IMR-90 (cell line): ENCODE measurements around the gene THAP5. TPM values are rescaled to one million over a fixed set of nuclear protein-coding genes. Genes with fewer than 3 reads are reported as not detected.

Experiments used
- ATAC-seq: fragments of 200-7000 bp; cut with Tn5 transposase; 2 replicates; pipeline ENCODE4 v1.9.1; 2020; ENCODE audit warnings: low read depth, mild to moderate bottlenecking, moderate library complexity
- BruUV-seq: library from RNA; stranded (reverse); fragments of 400-500 nt; replicated peaks from 2 replicates; lab custom pipeline; 2021; lab: Mats Ljungman, UMichigan
- CTCF ChIA-PET: fragments of 300-600 bp; formaldehyde crosslinking; extraction: SDS; loops from one replicate; lab custom pipeline; 2021; ENCODE audit warnings: antibody characterized with exemption; lab: Yijun Ruan, JAX
- POLR2A ChIA-PET: fragments of 300-600 bp; sonication (Branson Sonifier 250); formaldehyde crosslinking; loops from one replicate; lab custom pipeline; 2022; ENCODE audit warnings: antibody characterized with exemption; ENCODE audit not compliant: unreplicated experiment; lab: Charles Lee
- DNase-seq: peaks from one replicate; pipeline ENCODE4 v3.0.0; 2013
- H2AFZ ChIP-seq: replicated peaks from 2 replicates; pipeline ENCODE3; 2013; ENCODE audit warnings: low read length, mild to moderate bottlenecking; ENCODE audit not compliant: poor library complexity
- H2AK5ac ChIP-seq: 2 replicates; pipeline ENCODE4 v1.6.1; 2013; ENCODE audit warnings: low read depth, low read length, inconsistent platforms
- H2AK9ac ChIP-seq: replicated peaks from 2 replicates; pipeline ENCODE3; 2013; ENCODE audit warnings: mild to moderate bottlenecking, low read depth, low read length, moderate library complexity; ENCODE audit not compliant: poor library complexity
- H2BK120ac ChIP-seq: 2 replicates; pipeline ENCODE4 v1.6.1; 2013; ENCODE audit warnings: low read depth, low read length, inconsistent platforms
- H2BK15ac ChIP-seq: 3 replicates; pipeline ENCODE4 v1.6.1; 2013; ENCODE audit warnings: low read depth, low read length, inconsistent platforms
- H2BK20ac ChIP-seq: 2 replicates; pipeline ENCODE4 v1.6.1; 2013; ENCODE audit warnings: low read depth, mild to moderate bottlenecking, inconsistent platforms, low read length, moderate library complexity
- H2BK5ac ChIP-seq: 2 replicates; pipeline ENCODE4 v1.6.1; 2013; ENCODE audit warnings: mild to moderate bottlenecking, low read depth, low read length, inconsistent platforms; ENCODE audit not compliant: poor library complexity, severe bottlenecking
- H3K14ac ChIP-seq: replicated peaks from 2 replicates; pipeline ENCODE4 v1.6.1; 2013; ENCODE audit warnings: low read depth, low read length, inconsistent platforms
- H3K18ac ChIP-seq: 2 replicates; pipeline ENCODE4 v1.6.1; 2013; ENCODE audit warnings: low read depth, low read length, control low read depth
- H3K23ac ChIP-seq: 2 replicates; pipeline ENCODE4 v1.6.1; 2013; ENCODE audit warnings: low read depth, low read length, inconsistent platforms
- H3K27ac ChIP-seq: 2 replicates; pipeline ENCODE4 v1.5.1; 2013; ENCODE audit warnings: mild to moderate bottlenecking, control low read depth, low read length; ENCODE audit not compliant: insufficient read depth
- H3K27me3 ChIP-seq: 2 replicates; pipeline ENCODE4 v1.6.1; 2013; ENCODE audit warnings: low read length; ENCODE audit not compliant: control insufficient read depth, insufficient read depth
- H3K36me3 ChIP-seq: 2 replicates; pipeline ENCODE4 v1.6.1; 2013; ENCODE audit warnings: low read length, mixed read lengths; ENCODE audit not compliant: control insufficient read depth, insufficient read depth
- H3K4ac ChIP-seq: 2 replicates; pipeline ENCODE4 v1.6.1; 2013; ENCODE audit warnings: low read depth, low read length, inconsistent platforms
- H3K4me1 ChIP-seq: 2 replicates; pipeline ENCODE4 v1.6.1; 2013; ENCODE audit warnings: low read length, mixed read lengths; ENCODE audit not compliant: control insufficient read depth, insufficient read depth
- H3K4me2 ChIP-seq: 2 replicates; pipeline ENCODE4 v1.6.1; 2013; ENCODE audit warnings: low read depth, mild to moderate bottlenecking, control low read depth, low read length, moderate library complexity
- H3K4me3 ChIP-seq: 2 replicates; pipeline ENCODE4 v1.5.1; 2013; ENCODE audit warnings: low read depth, mild to moderate bottlenecking, control low read depth, low read length, moderate library complexity; ENCODE audit not compliant: insufficient read depth
- H3K56ac ChIP-seq: 2 replicates; pipeline ENCODE4 v1.6.1; 2013; ENCODE audit warnings: low read length, inconsistent platforms; ENCODE audit not compliant: insufficient read depth; ENCODE audit errors: extremely low read depth
- H3K79me1 ChIP-seq, 2 experiments: 2 replicates each; pipeline ENCODE4 v1.6.1; 2013; ENCODE audit warnings: low read length in 2 of 2, inconsistent platforms in 1 of 2, low read depth in 1 of 2
- H3K9ac ChIP-seq: 2 replicates; pipeline ENCODE4 v1.6.1; 2013; ENCODE audit warnings: low read depth, low read length, control low read depth
- H3K9me1 ChIP-seq: 2 replicates; pipeline ENCODE4 v1.6.1; 2013; ENCODE audit warnings: low read length, inconsistent platforms; ENCODE audit not compliant: insufficient read depth
- H3K9me3 ChIP-seq: 2 replicates; pipeline ENCODE4 v1.6.1; 2013; ENCODE audit warnings: low read length; ENCODE audit not compliant: control insufficient read depth, insufficient read depth
- H4K20me1 ChIP-seq: 2 replicates; pipeline ENCODE4 v1.6.1; 2013; ENCODE audit warnings: low read length, inconsistent platforms; ENCODE audit not compliant: insufficient read depth
- H4K5ac ChIP-seq: 2 replicates; pipeline ENCODE4 v1.6.1; 2013; ENCODE audit warnings: mild to moderate bottlenecking, low read depth, low read length, control low read depth
- H4K8ac ChIP-seq, 2 experiments: 2 replicates each; pipeline ENCODE4 v1.6.1; 2013; ENCODE audit warnings: low read depth in 2 of 2, low read length in 2 of 2, control low read depth in 1 of 2, inconsistent platforms in 1 of 2
- H4K91ac ChIP-seq: 2 replicates; pipeline ENCODE4 v1.6.1; 2013; ENCODE audit warnings: low read depth, low read length, inconsistent platforms; ENCODE audit not compliant: insufficient read depth
- BHLHE40 ChIP-seq: fragments of 150-350 bp; IDR thresholded peaks from 2 replicates; pipeline ENCODE4 v1.6.1; 2016; ENCODE audit warnings: mild to moderate bottlenecking, low read depth, low read length
- CEBPB ChIP-seq: IDR thresholded peaks from 2 replicates; pipeline ENCODE4 v1.6.1; 2012; ENCODE audit warnings: low read depth, low read length, improper control_type of control experiment
- CHD1 ChIP-seq: IDR thresholded peaks from 2 replicates; pipeline ENCODE4 v1.6.1; 2012; ENCODE audit warnings: low read depth, low read length, improper control_type of control experiment
- MAFK ChIP-seq: IDR thresholded peaks from 2 replicates; pipeline ENCODE4 v1.6.1; 2012; ENCODE audit warnings: low read depth, low read length, improper control_type of control experiment
- MAZ ChIP-seq: IDR thresholded peaks from 2 replicates; pipeline ENCODE4 v1.6.1; 2012; ENCODE audit warnings: low read depth, mild to moderate bottlenecking, low read length, improper control_type of control experiment, moderate library complexity, borderline replicate concordance
- MXI1 ChIP-seq: IDR thresholded peaks from 2 replicates; pipeline ENCODE4 v1.6.1; 2012; ENCODE audit warnings: low read depth, mild to moderate bottlenecking, low read length, moderate library complexity, borderline replicate concordance
- NFE2L2 ChIP-seq: fragments of 150-350 bp; IDR thresholded peaks from 2 replicates; pipeline ENCODE4 v1.6.1; 2016; ENCODE audit warnings: low read depth, mild to moderate bottlenecking, low read length
- POLR2A ChIP-seq: IDR thresholded peaks from 2 replicates; pipeline ENCODE4 v1.6.1; 2012; ENCODE audit warnings: mild to moderate bottlenecking, low read depth, low read length
- RAD21 ChIP-seq: IDR thresholded peaks from 2 replicates; pipeline ENCODE4 v1.6.1; 2012; ENCODE audit warnings: low read length, improper control_type of control experiment
- RCOR1 ChIP-seq: IDR thresholded peaks from 2 replicates; pipeline ENCODE4 v1.6.1; 2012; ENCODE audit warnings: mild to moderate bottlenecking, low read length, improper control_type of control experiment; ENCODE audit not compliant: insufficient replicate concordance
- RFX5 ChIP-seq: IDR thresholded peaks from 2 replicates; pipeline ENCODE4 v1.8.0; 2012; ENCODE audit warnings: low read depth, mild to moderate bottlenecking, low read length, moderate library complexity
- WGBS, 2 experiments: methylation state at CpG; one replicate each; pipeline versions ENCODE4 v1.1.5 to v1.1.7; 2013; ENCODE audit warnings: missing lambda C conversion rate in 2 of 2; ENCODE audit not compliant: insufficient read length in 1 of 2; ENCODE audit errors: extremely low coverage in 2 of 2; 5-methylcytosine and 5-hydroxymethylcytosine counted together
- dilution Hi-C: fragments of 300-500 bp; cut with HindIII; formaldehyde crosslinking; loops from one replicate; pipeline ENCODE4 v1.14.3; 2018; ENCODE audit warnings: low sequenced_read_pairs; ENCODE audit not compliant: unreplicated experiment
- in situ Hi-C: fragments of 300-500 bp; cut with MboI; formaldehyde crosslinking; loops from 3 replicates; pipeline ENCODE4 v1.14.3; 2019; ENCODE audit warnings: low sequenced_read_pairs, inconsistent platforms, mixed read lengths
- intact Hi-C: fragments of 100-400 bp; cut with micrococcal nuclease; formaldehyde crosslinking; loops from 2 replicates; pipeline ENCODE4 v1.10.0; 2022
- polyA plus RNA-seq, 3 experiments: library from polyadenylated mRNA; depleted of rRNA; stranded (reverse); fragments of >200 nt; gene quantifications; 2 replicates each; pipeline ENCODE4 v1.2.3, GENCODE V29; 2012; ENCODE audit warnings: low replicate concordance in 1 of 3
- total RNA-seq: library from RNA; depleted of rRNA; stranded (reverse); fragments of >200 nt; gene quantifications from 2 replicates; pipeline ENCODE4 v1.2.3, GENCODE V29; 2012
- TF ChIP-seq, protein P1 (sequence below): fragments of 150-350 bp; IDR thresholded peaks from 2 replicates; pipeline ENCODE4 v1.6.1; 2017; ENCODE audit warnings: mild to moderate bottlenecking, antibody characterized with exemption, low read length, low read depth
- TF ChIP-seq, protein P2 (sequence below): conservative IDR thresholded peaks from 2 replicates; pipeline ENCODE4 v1.5.1; 2012; ENCODE audit warnings: mild to moderate bottlenecking, low read depth, low read length, improper control_type of control experiment
- TF ChIP-seq, protein P3 (sequence below): fragments of 150-350 bp; IDR thresholded peaks from 2 replicates; pipeline ENCODE4 v1.6.1; 2016; ENCODE audit warnings: low read depth, mild to moderate bottlenecking, low read length, moderate library complexity, borderline replicate concordance

Gene THAP5
- total and polyA plus RNA-seq, 2 of the 4 experiments (the other 2 are of a cell fraction): 6.7 to 23.7 TPM

DNA sequence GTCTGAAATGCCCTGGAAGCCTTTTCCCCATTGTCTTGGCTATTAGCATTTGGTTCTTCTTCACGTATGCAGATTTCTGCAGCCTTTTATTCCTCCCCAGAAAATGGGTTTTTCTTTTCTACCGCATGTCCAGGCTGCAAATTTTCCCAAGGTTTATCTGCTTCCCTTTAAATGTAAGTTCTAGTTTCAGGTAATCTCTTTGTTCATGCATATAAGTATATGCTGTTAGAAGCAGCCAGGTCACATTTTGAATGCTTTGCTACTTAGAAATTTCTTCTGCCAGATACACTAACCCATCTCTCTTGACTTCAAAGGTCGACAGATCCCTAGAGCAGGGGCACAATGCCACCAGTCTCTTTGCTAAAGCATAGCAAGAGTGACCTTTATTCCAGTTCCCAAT, 12.3 kb downstream of the THAP5 start:
- no peak for DNase-seq
- H3K18ac ChIP-seq: no peak overlapping the region
- H2BK120ac ChIP-seq: no peak overlapping the region
- no peaks in the 10 kb centered on the region for H3K36me3 ChIP-seq
- no peak overlapping the region for H4K91ac ChIP-seq
- H4K20me1 ChIP-seq: no peaks in the 10 kb centered on the region
- H2BK20ac ChIP-seq: no peak overlapping the region
- H3K4me2 ChIP-seq: no peak overlapping the region
- no peak overlapping the region for H2AFZ ChIP-seq
- H3K79me1 ChIP-seq: peaks cover 6 to 13% of the 10 kb centered on the region in 2 experiments
- H4K5ac ChIP-seq: no peak overlapping the region
- H3K4me3 ChIP-seq: no peak overlapping the region
- no peak overlapping the region for H2BK15ac ChIP-seq
- no peak overlapping the region for H3K4ac ChIP-seq
- dilution Hi-C loops: no loop called here
- H3K56ac ChIP-seq: no peak overlapping the region
- H3K14ac ChIP-seq: no peak overlapping the region
- H2AK9ac ChIP-seq: no peak overlapping the region
- no peak for ATAC-seq
- WGBS, 2 experiments: 80% methylated on average over 1 of the region's 3 CpGs; no CpG with 5 or more reads in 1 of the 2 experiments
- no peak for TF ChIP-seq BHLHE40
- no peak for TF ChIP-seq POLR2A
- TF ChIP-seq RCOR1: no peak
- TF ChIP-seq, protein P1, sequence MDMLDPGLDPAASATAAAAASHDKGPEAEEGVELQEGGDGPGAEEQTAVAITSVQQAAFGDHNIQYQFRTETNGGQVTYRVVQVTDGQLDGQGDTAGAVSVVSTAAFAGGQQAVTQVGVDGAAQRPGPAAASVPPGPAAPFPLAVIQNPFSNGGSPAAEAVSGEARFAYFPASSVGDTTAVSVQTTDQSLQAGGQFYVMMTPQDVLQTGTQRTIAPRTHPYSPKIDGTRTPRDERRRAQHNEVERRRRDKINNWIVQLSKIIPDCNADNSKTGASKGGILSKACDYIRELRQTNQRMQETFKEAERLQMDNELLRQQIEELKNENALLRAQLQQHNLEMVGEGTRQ: no peak
- no peak for TF ChIP-seq NFE2L2
- no peak for TF ChIP-seq RFX5
- TF ChIP-seq, protein P2, sequence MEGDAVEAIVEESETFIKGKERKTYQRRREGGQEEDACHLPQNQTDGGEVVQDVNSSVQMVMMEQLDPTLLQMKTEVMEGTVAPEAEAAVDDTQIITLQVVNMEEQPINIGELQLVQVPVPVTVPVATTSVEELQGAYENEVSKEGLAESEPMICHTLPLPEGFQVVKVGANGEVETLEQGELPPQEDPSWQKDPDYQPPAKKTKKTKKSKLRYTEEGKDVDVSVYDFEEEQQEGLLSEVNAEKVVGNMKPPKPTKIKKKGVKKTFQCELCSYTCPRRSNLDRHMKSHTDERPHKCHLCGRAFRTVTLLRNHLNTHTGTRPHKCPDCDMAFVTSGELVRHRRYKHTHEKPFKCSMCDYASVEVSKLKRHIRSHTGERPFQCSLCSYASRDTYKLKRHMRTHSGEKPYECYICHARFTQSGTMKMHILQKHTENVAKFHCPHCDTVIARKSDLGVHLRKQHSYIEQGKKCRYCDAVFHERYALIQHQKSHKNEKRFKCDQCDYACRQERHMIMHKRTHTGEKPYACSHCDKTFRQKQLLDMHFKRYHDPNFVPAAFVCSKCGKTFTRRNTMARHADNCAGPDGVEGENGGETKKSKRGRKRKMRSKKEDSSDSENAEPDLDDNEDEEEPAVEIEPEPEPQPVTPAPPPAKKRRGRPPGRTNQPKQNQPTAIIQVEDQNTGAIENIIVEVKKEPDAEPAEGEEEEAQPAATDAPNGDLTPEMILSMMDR: no peak
- TF ChIP-seq MXI1: no peak
- TF ChIP-seq, protein P3, sequence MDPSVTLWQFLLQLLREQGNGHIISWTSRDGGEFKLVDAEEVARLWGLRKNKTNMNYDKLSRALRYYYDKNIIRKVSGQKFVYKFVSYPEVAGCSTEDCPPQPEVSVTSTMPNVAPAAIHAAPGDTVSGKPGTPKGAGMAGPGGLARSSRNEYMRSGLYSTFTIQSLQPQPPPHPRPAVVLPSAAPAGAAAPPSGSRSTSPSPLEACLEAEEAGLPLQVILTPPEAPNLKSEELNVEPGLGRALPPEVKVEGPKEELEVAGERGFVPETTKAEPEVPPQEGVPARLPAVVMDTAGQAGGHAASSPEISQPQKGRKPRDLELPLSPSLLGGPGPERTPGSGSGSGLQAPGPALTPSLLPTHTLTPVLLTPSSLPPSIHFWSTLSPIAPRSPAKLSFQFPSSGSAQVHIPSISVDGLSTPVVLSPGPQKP: no peak
- no peak for TF ChIP-seq CEBPB
- TF ChIP-seq RAD21: no peak
- no peak for TF ChIP-seq CHD1
- TF ChIP-seq MAFK: no peak
- no peak for TF ChIP-seq MAZ
- H3K9ac ChIP-seq: no peak overlapping the region
- ChIA-PET POLR2A (no interaction called here), CTCF (no interaction called here)
- H2BK5ac ChIP-seq: no peak overlapping the region
- no peaks in the 10 kb centered on the region for H3K4me1 ChIP-seq
- H3K23ac ChIP-seq: no peak overlapping the region
- no peak overlapping the region for H3K27ac ChIP-seq
- H3K9me1 ChIP-seq: no peaks in the 10 kb centered on the region
- H2AK5ac ChIP-seq: no peak overlapping the region
- in situ Hi-C loops: no loop called here
- intact Hi-C loops: no loop called here
- no TSS peak for BruUV-seq
- peaks cover 10% of the 10 kb centered on the region for H3K9me3 ChIP-seq
- H3K27me3 ChIP-seq: no peaks in the 10 kb centered on the region
- no peak overlapping the region for H4K8ac ChIP-seq
